Stimulated activated CD4-positive, alpha-beta T cell treated with anti-CD3 and anti-CD28 coated beads, TNF-alpha, amount 100 ng/mL, for 4 hours (primary cell): ENCODE measurements around the gene ST6GALNAC3.

Source experiments
- DNase-seq, 3 experiments: peaks; one replicate each; pipeline ENCODE4 v3.0.0-alpha.2; 2020; ENCODE audit warnings: low read depth in 3 of 3

The ST6GALNAC3 gene

GRCh38 chr1:76142771-76143540, 68.4 kb downstream of the ST6GALNAC3 start:
- no peak for DNase-seq

DNA sequence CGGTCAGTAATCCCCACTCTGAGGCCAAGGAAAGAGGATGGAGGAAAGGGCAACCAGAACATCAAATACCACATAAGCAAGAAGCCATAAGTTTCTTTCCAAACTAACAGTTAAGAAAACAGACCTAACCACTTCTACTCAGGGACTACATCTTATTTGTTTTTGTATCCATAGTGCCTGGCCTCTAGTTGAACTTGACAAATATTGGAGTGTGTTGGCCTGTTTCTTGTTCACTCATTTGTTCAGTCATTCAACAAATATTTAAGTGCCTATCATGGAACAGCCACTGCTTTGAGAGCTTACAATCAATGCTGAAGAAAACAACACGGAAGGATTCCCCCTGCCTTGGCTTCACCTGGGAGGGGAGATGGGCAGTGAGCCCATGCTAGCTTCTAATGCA, 69.7 kb downstream of the ST6GALNAC3 start:
- no peak for DNase-seq

DNA sequence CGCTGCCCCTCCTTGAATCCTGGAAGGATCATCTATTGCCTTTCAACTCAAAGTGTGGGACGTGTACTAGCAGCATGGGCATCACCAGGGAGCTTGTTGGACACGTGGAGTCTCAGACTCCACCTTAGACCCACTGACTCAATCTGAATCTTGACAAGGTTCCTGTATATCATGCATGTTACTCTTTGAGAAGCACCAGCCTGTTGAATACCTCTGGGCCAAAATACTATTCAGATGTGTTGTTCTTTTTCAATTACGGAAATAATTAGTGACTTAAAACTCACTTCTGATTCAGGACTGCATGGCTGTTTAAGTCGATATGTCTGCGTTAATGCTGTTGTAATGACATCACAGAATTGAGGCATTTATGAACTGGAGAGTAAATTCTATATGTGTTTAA, 70.8 kb downstream of the ST6GALNAC3 start:
- DNase-seq, result no peak

DNA sequence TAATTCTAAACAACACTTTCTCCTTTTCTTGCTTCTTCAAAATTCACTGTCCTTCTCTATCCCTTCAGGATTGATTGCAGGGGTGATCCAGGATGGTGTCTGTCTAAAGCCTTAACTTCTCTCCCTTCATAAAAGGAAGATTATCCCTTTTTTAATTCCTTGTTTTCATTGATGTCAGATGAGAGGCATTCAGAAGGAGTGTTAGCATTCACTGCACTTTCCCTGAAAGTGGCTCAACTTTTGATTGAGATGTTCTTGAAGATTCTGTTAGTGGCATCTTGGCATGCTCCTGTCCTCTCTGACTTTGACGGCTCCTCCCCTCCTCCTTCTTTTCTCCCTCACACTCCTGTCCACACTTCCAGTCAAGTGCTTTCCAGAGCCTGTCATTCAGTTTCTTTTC, 71.6 kb downstream of the ST6GALNAC3 start:
- no peak for DNase-seq

DNA sequence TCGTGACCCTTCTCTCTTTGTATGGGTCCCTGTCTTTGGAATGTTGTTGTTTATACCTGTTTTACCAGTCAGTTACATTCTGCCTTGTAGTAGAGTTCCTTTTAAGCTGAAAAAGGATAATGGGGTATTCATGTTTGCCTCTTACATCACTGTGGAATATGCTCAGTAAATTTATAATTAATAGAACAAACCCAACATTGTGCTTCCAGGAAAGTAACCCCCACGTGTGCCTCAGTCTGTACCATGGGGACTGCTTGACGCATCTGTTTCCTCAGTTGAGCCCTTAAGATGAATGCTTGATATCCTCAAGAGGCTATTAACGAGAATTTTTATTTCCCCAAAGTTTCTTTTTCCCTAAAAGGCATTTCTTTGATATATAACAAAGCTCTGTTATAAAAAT, 73.4 kb downstream of the ST6GALNAC3 start:
- DNase-seq, result no peak

- no peak for DNase-seq
These were observed 73.9 kb downstream of the ST6GALNAC3 start for GRCh38 chr1:76148460-76148859.

DNA sequence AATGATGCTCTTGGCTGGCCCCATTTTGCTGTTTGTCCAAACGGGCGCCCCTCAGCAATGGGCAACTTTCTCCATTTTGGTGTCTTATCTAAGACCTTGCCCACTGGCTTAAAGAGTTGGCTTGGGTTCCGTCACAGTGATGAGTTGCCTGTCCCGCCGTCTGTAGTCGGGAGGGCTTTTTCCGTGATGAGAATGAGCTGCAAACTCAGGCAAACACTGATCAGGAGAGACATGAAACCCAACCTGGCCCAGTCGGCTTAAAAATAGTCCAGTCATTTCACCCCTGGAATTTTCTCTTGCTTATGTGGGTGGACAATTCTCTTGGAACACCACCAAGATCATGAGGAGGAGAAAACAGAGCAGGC, 79.3 kb downstream of the ST6GALNAC3 start:
- DNase-seq, result no peak

GRCh38 chr1:76154206-76154956, 79.8 kb downstream of the ST6GALNAC3 start:
- peak; percentile 55 to 68 (median 63) for DNase-seq

GRCh38 chr1:76156987-76157386, 82.4 kb downstream of the ST6GALNAC3 start:
- no peak for DNase-seq

- DNase-seq, result no peak
These were observed 83.6 kb downstream of the ST6GALNAC3 start for GRCh38 chr1:76158126-76158525.

DNA sequence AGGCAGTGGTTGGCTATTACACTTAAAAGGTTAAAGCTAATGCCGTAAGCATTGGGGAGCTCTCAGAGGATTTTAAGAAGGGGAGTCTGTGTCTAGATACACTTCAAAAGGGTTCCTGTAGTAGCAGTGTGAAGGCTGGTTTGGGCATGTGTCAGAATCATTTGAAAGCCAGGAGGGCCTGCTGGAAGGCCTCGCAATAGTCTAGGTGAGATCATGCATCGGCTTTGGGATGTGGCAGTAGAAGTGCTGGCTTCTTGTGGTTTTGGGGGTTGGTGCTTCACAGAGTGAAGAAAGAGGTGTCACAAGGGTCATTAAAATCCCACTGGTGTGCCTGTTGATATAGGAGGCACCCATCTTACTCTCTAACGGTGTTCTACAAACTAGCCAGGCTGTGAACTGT, 85.7 kb downstream of the ST6GALNAC3 start:
- DNase-seq, result no peak

GRCh38 chr1:76161451-76161850, 86.9 kb downstream of the ST6GALNAC3 start:
- no peak for DNase-seq

- DNase-seq, result no peak
These were observed 87.7 kb downstream of the ST6GALNAC3 start for GRCh38 chr1:76162254-76162653.

DNA sequence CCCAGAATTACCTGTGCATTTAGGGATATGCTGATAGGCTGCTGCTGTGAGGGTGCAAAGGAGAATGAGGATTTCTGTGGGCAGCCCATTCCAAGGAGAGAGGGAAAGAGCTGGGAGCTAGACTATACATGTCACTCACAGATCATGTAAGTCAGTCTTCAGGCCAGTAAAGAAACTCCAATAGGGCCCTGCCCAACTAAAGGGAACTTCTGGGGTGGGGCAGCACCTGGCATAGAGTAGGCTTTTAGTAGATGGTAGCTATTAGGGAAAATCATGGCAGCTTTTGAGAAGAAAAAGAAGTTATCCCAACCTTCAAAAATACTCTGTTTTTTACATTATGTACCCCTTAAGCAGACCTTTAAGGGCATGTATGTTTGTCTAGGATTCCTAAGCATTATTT, 89.6 kb downstream of the ST6GALNAC3 start:
- DNase-seq, result no peak

- no peak for DNase-seq
These were observed 95.5 kb downstream of the ST6GALNAC3 start for GRCh38 chr1:76170084-76170483.

DNA sequence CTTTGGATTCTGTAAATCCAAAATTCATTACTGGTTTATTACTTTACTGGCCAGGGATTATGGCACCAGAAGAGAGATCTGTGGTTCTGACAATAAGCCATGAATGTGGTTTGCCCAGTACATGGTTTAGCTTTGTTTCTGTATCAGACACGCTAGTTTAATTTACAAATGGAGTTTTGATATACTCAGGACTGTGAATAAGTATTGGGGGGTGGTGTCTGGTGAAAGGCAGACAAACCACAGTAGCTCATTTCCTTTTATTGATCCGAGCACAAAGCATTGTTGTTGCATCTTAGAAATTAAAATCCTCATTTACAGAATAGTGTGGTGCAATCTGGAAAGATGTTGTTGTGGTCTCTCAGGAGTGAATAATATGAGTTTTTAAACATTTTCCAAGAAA, 96.0 kb downstream of the ST6GALNAC3 start:
- DNase-seq, result no peak

DNA sequence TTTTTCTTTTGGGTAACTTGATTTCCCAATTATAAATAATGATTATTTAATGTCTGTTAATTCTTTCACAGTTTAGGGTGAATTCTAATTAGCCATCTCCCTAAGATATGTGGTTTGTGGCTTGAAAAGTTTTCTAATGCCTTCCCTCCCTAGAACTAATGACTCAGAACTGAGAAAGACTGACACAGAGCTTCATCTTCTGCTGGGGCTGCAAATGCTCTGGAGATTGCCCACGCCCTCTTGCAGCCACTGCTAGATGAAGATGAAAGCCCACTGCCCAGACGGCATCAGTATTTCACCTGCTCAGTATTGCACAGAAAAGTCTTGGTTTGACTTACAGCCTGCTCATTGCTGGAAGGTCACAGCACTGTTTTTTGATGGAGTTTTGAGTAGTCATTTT, 101.5 kb downstream of the ST6GALNAC3 start:
- no peak for DNase-seq

DNA sequence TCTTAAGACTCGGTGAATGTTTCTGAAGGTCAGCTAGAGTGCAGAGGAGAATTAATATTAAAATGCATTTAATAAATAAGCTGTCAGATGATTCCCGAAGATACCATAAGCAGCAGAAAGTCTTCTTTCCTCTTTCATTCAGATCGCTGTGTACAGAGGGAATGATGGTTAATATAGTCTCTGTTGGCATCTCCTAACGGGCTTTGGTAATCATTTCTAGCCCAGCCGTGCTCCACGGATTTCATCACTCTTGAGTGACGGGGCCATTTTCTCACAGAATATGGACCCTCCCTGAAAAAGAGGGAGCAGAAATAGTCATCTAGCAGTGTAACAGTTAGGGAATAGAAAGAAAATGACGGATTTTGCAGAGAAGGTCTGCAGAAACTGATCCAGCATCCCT, 103.1 kb downstream of the ST6GALNAC3 start:
- no peak for DNase-seq

- DNase-seq, result no peak
These were observed 104.7 kb downstream of the ST6GALNAC3 start for GRCh38 chr1:76179219-76179698.

DNA sequence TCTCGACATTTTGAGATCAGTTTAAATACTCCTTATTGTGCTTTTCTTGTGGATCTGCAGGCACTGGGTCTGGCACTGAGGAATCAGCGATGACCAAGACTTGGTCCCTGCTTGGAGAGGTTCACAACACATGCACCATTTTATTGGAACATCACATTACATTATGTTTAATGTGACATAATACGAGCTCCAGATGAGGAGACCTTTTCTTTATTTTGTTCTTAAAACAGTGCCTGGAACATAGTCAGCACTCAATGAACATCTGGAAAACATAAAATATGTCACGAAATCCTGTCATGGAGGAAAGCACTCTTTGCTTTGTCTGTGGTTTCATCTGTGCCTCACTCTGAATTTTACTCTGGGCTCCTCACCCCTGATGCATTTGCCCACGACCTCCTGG, 110.7 kb downstream of the ST6GALNAC3 start:
- no peak for DNase-seq

DNA sequence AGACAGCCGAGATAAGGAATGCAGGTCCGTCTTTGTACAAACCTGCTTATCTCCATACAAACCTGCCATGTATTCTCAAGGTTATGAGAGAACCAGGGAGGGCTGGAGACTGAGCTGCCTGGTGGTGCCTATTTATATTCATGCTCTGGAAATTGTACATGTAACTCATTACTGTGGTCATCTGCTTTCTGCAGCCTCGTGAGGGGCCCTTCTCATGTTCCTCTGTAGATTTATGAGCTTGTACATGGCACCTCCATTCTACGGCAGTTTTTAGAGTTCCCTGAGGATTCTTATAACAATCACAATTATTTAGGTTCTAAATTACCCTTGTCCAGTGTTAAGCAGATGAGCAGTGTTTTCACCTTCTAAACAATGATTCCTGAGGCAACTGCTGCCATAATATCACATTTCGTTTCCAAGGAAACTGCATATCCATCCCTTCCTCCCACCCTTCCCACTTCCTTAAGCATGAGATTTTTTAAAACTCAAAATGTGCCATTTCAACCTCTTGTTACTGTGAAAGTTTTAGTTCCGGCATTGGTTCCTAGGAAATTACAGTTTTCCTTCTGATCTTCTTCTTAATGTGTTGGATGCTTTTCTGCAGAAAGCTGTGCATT, 112.1 kb downstream of the ST6GALNAC3 start:
- no peak for DNase-seq

GRCh38 chr1:76187436-76187835, 112.9 kb downstream of the ST6GALNAC3 start:
- no peak for DNase-seq

DNA sequence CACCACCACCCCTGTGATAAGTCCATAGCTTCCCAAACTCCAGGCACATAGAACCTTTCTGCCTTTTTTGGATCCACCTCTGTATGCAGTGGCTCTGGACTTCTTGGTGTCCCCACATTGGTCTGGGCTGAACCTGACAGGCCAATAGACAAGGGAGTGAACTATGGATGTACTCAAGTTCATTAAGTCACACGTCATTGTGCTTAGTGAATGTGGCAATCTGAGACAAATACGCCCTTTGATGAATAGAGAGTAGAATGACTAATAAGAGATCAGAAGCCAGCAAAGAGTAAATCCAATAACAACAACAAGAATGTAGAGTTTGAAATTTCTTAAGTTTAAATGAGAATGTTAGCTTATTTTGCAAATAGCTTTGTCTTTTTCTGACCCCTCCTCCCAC, 114.8 kb downstream of the ST6GALNAC3 start:
- DNase-seq, result no peak
